GM04503 (cell line): ENCODE results near the gene ITM2C.

Experiments
- DNase-seq: peaks from one replicate; pipeline ENCODE4 v3.0.0-alpha.2; 2012; ENCODE audit warnings: low read depth

ITM2C gene

GRCh38 chr2:230908092-230908594 lies 43.4 kb downstream of the ITM2C start:
- DNase-seq = no peak

- peak; percentile 64 for DNase-seq
Measured at GRCh38 chr2:230908595-230909191, 44.0 kb downstream of the ITM2C start.

- DNase-seq = no peak
Measured at GRCh38 chr2:230909841-230910545, 45.3 kb downstream of the ITM2C start.

- no peak for DNase-seq
Measured at GRCh38 chr2:230910546-230911177, 45.9 kb downstream of the ITM2C start.

- DNase-seq = no peak
Measured at GRCh38 chr2:230912046-230912445, 47.3 kb downstream of the ITM2C start.

GRCh38 chr2:230912724-230913123 lies 48.0 kb downstream of the ITM2C start:
- DNase-seq = no peak

- no peak for DNase-seq
Measured at GRCh38 chr2:230913406-230914143, 48.8 kb downstream of the ITM2C start.

GRCh38 chr2:230914886-230915285 lies 50.1 kb downstream of the ITM2C start:
- no peak for DNase-seq

- no peak for DNase-seq
Measured at GRCh38 chr2:230915319-230915718, 50.6 kb downstream of the ITM2C start.

- DNase-seq = no peak
Measured at GRCh38 chr2:230916218-230916617, 51.5 kb downstream of the ITM2C start.

GRCh38 chr2:230919240-230919639 lies 54.5 kb downstream of the ITM2C start:
- no peak for DNase-seq

- no peak for DNase-seq
Measured at GRCh38 chr2:230919681-230920080, 54.9 kb downstream of the ITM2C start.

GRCh38 chr2:230920167-230920566 lies 55.4 kb downstream of the ITM2C start:
- no peak for DNase-seq

GRCh38 chr2:230921806-230922595 lies 57.3 kb downstream of the ITM2C start:
- no peak for DNase-seq

GRCh38 chr2:230922951-230923717 lies 58.4 kb downstream of the ITM2C start:
- no peak for DNase-seq

GRCh38 chr2:230924092-230924469 lies 59.3 kb downstream of the ITM2C start:
- DNase-seq = no peak

GRCh38 chr2:230924470-230925341 lies 60.0 kb downstream of the ITM2C start, which contains the start of gene GPR55:
TSS of gene GPR55 (minus strand) at chr2:230925242. CDS start at chr2:230910962, 14,280 bp downstream.
- no peak for DNase-seq

- no peak for DNase-seq
Measured at GRCh38 chr2:230925443-230925878, 60.7 kb downstream of the ITM2C start.

GRCh38 chr2:230925879-230926765 lies 61.4 kb downstream of the ITM2C start:
- no peak for DNase-seq
